Upper lobe of right lung (tissue), 1 donor: Measurements from ENCODE around the gene STX7. TPM values are rescaled to one million over a fixed set of nuclear protein-coding genes. Genes with fewer than 3 reads are reported as not detected.

Source experiments
- ATAC-seq: fragments of 200-7000 bp; cut with Tn5 transposase; one replicate; pipeline ENCODE4 v1.9.1; 2020; ENCODE audit warnings: mild to moderate bottlenecking, moderate library complexity
- DNase-seq: peaks from one replicate; pipeline ENCODE4 v3.0.0-alpha.2; 2020
- H3K27ac ChIP-seq: fragments of 200-600 bp; one replicate; pipeline ENCODE4 v1.8.0; 2022
- H3K27me3 ChIP-seq: fragments of 200-600 bp; one replicate; pipeline ENCODE4 v1.8.0; 2022; ENCODE audit warnings: mild to moderate bottlenecking
- H3K36me3 ChIP-seq: fragments of 200-600 bp; one replicate; pipeline ENCODE4 v1.8.0; 2022
- H3K4me1 ChIP-seq: fragments of 200-600 bp; one replicate; pipeline ENCODE4 v1.8.0; 2022
- H3K4me3 ChIP-seq: fragments of 200-600 bp; one replicate; pipeline ENCODE4 v1.8.0; 2022; ENCODE audit warnings: mild to moderate bottlenecking
- H3K9me3 ChIP-seq: fragments of 200-600 bp; one replicate; pipeline ENCODE4 v1.8.0; 2022
- CTCF ChIP-seq: fragments of 200-600 bp; IDR thresholded peaks from one replicate; pipeline ENCODE4 v1.8.0; 2022; ENCODE audit warnings: antibody characterized with exemption
- intact Hi-C: fragments of 100-400 bp; cut with DNase I; formaldehyde crosslinking; loops from one replicate; pipeline ENCODE4 v1.11.0; 2022
- total RNA-seq: library from RNA; stranded (reverse); fragmentation: NEBNext Ultra II Directional; extraction: Animal tissue kit (Norgen Biotek cat#: 25700); gene quantifications from one replicate; pipeline ENCODE4 v1.2.1, GENCODE V29; 2021
- donor health status: DM: no; HTN: yes; CAD: no; lungs with severe emphysema.

The STX7 gene
- total RNA-seq, 1 donor from 2014 or later, result 89.1 TPM

GRCh38 chr6:132504757-132505156 lies 8.2 kb downstream of the STX7 start:
- Histone ChIP-seq H3K4me1 (peaks cover 33% of the 10 kb centered on the region), H3K27me3 (no peaks in the 10 kb centered on the region), H3K4me3 (no peak overlapping the region), H3K27ac (no peak overlapping the region), H3K36me3 (peaks cover 40% of the 10 kb centered on the region), H3K9me3 (no peaks in the 10 kb centered on the region)
- intact Hi-C loops, result no loop called here
- TF ChIP-seq CTCF, result no peak
- DNase-seq (no peak), ATAC-seq (no peak)

- intact Hi-C loops, result no loop called here
- Histone ChIP-seq H3K27ac (no peak overlapping the region), H3K4me1 (peaks cover 34% of the 10 kb centered on the region), H3K4me3 (no peak overlapping the region), H3K27me3 (no peaks in the 10 kb centered on the region), H3K9me3 (no peaks in the 10 kb centered on the region), H3K36me3 (peaks cover 50% of the 10 kb centered on the region)
- ATAC-seq (peak; percentile 87), DNase-seq (no peak)
- no peak for TF ChIP-seq CTCF
Observed at GRCh38 chr6:132499757-132500156, 13.2 kb downstream of the STX7 start.

GRCh38 chr6:132498638-132499037 lies 14.3 kb downstream of the STX7 start:
- Histone ChIP-seq H3K27me3 (no peaks in the 10 kb centered on the region), H3K4me1 (peaks cover 26% of the 10 kb centered on the region), H3K4me3 (no peak overlapping the region), H3K9me3 (no peaks in the 10 kb centered on the region), H3K27ac (no peak overlapping the region), H3K36me3 (peaks cover 42% of the 10 kb centered on the region)
- ATAC-seq, result peak; percentile 55
- no peak for DNase-seq
- intact Hi-C loops, result no loop called here
- TF ChIP-seq CTCF, result no peak

- Histone ChIP-seq H3K27ac (no peak overlapping the region), H3K4me3 (no peak overlapping the region), H3K36me3 (peaks cover 22% of the 10 kb centered on the region), H3K27me3 (no peaks in the 10 kb centered on the region), H3K4me1 (peaks cover 34% of the 10 kb centered on the region), H3K9me3 (no peaks in the 10 kb centered on the region)
- TF ChIP-seq CTCF, result no peak
- ATAC-seq, result no peak
- intact Hi-C loops, result no loop called here
- no peak for DNase-seq
Observed at GRCh38 chr6:132496519-132497180, 16.3 kb downstream of the STX7 start.

- Histone ChIP-seq H3K27ac (no peak overlapping the region), H3K4me3 (no peak overlapping the region), H3K4me1 (peaks cover 41% of the 10 kb centered on the region), H3K27me3 (no peaks in the 10 kb centered on the region), H3K36me3 (peaks cover 12% of the 10 kb centered on the region), H3K9me3 (no peaks in the 10 kb centered on the region)
- no peak for ATAC-seq
- TF ChIP-seq CTCF, result no peak
- intact Hi-C loops, result no loop called here
- no peak for DNase-seq
Observed at GRCh38 chr6:132495604-132496079, 17.3 kb downstream of the STX7 start.

GRCh38 chr6:132494954-132495353 lies 18.0 kb downstream of the STX7 start:
- ATAC-seq, result no peak
- H3K4me3 ChIP-seq, result no peak overlapping the region
- H3K4me1 ChIP-seq, result peaks cover 42% of the 10 kb centered on the region

More at GRCh38 chr6:132494954-132495353, 18.0 kb downstream of the STX7 start:
- Histone ChIP-seq H3K36me3 (peaks cover 9% of the 10 kb centered on the region), H3K27me3 (no peaks in the 10 kb centered on the region), H3K27ac (no peak overlapping the region), H3K9me3 (no peaks in the 10 kb centered on the region)
- no peak for DNase-seq
- no peak for TF ChIP-seq CTCF
- intact Hi-C loops, result no loop called here
